DMS53 treated with DMSO at 0.1 percent for 48 hours (cell line): Measurements from ENCODE around the gene PIWIL1.

Experiments used
- DNase-seq: peaks from one replicate; lab custom pipeline; 2025; ENCODE audit not compliant: unreplicated experiment; lab: John Stamatoyannopoulos, UW

The PIWIL1 gene

GRCh38 chr12:130337488-130338303 is at the start of gene PIWIL1:
PIWIL1 (plus strand) TSS chr12:130337887; CDS start chr12:130342592, 4,705 bp downstream.
- no peak for DNase-seq

- DNase-seq, result no peak
Measured at GRCh38 chr12:130288206-130288605, 49.5 kb upstream of the PIWIL1 start.

DNA sequence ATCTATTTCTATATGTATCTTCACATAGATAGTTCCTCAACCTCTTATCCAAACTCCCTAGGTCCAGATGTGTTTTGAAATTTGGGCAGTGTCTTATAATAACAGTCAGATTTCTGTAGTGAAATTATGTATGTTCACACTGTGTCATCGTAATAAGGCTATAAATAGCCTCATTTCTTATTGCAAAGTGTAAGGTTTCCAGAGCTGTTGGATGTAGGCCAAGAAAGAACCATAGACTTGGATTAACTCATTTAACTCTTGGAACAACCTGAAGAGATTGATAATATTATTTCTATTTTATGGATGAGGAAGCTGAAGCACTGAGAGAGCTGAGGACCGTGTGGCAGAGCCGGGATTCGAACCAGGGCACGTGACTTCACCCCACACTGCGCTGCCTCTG is 49.0 kb upstream of the PIWIL1 start:
- no peak for DNase-seq

- DNase-seq, result no peak
Measured at GRCh38 chr12:130290114-130290513, 47.6 kb upstream of the PIWIL1 start.

DNA sequence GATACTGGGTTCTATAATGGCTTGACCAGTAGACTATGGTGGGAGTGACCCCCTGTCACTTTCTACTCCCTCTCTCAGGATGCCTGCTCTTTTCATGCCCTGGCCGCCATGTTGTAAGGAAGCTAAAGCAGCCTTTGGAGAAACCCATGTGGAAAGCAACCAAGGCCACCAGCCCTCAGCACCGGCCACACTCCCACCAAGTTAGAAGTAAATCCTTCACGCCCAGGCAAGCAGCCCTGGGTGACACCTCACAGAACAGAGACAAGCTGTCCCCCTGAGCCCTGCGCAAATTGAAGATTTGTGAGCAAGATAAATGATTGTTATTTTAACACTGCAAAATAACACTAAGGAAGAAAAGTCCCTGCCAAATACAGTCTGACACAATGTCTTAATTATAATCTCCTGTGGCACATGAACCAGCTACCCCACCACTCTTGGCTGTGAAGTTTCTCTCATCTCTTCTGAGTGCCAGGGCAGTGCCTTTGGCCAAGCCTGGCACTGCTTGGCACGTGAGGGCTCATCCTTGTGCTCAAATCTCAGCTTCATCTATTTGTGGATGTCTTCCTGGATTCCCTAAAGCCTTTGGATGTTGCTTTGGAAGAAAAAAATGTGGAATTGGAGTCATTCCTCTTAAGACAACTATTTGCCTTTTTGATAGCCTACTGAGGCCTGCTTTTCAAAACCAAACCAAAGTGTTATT is 39.2 kb upstream of the PIWIL1 start:
- no peak for DNase-seq

GRCh38 chr12:130299574-130299973 is 38.1 kb upstream of the PIWIL1 start:
- no peak for DNase-seq

DNA sequence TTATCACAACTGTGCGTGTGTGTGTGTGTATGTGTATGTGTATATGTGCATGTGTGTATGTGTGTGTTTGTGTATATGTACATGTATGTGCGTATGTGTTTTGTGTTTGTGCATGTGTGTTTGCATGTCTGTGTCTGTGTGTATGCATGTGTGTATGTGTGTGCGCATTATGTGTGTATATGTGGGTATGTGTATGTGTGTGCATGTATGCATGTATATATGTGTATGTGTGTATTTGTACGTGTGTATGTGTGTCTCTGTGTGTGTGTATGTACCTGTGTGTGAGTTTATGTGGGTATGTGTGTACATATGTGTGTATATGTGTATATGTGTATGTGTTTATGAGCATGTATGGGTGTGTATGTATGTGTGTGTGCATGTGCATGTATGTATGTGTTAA is 37.6 kb upstream of the PIWIL1 start:
- DNase-seq, result no peak

DNA sequence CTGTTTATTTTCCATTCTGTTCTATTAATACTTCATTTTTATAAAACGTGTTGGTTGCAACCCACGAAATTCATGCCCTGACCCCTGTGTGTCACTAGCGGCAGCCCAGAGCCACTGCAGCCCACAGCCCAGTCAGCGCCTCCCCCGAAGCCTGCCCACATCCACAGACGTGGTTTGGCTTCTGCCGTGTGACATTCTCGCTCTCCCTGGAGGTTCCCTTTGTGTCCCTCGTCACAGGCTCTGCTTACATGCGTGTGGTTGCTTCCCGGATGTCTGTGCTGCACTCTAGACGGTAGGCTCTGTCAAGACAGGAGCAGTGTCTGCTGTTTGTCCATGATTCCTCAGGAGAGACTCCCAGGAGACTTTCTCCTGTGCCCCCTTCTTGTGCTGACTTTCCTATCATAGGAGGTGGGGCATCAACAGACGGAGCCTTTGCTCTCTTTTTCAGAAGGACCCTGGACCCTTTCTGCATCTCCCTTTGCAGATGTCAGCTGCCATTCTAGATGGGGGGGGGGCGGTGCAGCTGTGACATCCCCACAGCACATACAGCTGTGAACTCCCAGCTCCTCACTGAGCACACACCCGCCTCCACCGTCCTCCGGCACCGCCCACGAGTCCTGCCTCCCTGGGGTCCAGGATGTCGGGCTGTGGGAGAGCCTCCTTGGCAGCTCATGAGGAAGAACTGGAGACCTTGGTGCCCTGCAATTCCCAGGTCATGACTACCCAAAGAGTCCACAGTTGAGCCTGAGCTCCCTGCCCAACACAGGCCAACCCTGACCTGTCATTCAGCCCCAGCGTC is 36.8 kb upstream of the PIWIL1 start:
- no peak for DNase-seq

DNA sequence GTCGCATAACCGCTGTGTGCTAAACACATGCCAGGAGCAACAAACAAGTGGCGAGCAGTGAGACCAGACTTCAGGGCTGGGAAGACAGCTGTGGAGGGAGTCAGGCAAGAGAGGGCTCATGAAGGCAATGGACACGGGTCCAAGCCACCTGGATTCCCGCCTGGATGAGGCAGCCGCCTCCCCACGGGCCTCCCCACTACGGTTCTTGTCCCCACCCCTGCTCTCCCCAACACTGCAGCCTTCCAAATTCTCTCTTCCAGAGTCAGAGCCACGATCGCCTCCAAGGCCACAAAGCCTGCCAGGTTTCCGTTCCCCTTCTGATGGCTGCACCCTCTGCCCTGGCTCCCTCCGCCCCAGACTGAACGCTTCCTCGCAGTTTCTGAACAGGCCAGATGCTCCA is 36.1 kb upstream of the PIWIL1 start:
- DNase-seq, result no peak

GRCh38 chr12:130303781-130304180 is 33.9 kb upstream of the PIWIL1 start:
- no peak for DNase-seq

DNA sequence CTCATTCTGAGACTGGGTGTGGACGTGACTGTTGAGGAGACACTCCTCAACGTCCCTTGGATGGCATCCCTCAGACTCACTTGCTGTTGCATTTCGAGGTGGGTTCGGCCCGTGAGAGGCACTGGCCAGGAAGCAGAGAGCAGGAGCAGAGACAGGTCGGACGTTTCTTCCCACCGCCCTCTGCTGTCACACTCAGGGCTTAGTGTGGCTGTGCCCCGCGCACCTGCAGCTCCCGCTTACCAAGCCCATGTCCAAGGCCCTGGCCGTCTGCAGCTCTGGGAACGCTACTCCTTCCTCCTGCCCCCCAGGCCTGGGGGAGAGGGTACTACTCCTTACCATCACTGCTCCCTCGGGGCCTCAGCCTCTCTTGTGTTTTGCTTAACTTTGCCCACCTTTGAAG is 29.8 kb upstream of the PIWIL1 start:
- no peak for DNase-seq

DNA sequence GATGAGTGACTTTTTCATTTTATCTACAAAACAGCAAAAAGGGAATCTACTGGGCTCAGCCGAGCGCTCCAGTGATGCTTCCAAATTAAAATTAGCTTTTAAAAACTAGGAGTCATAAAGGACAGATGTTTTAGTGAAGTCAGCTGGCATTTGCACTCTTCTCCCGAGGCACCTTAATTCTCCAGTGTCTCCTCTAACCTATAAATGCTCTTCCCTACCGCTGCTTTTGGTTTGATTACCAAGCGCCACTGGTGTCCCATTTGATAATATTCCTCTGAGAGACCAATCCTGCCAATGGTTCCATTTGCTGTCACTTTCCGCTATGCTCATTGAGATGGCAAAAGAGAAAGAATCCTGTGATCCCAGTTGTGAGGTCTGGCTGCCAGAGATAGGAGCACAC is 29.3 kb upstream of the PIWIL1 start:
- DNase-seq, result no peak

GRCh38 chr12:130316251-130316650 is 21.4 kb upstream of the PIWIL1 start:
- DNase-seq, result no peak

- DNase-seq, result no peak
Measured at GRCh38 chr12:130320536-130320935, 17.2 kb upstream of the PIWIL1 start.

GRCh38 chr12:130322263-130322662 is 15.4 kb upstream of the PIWIL1 start:
- DNase-seq, result no peak

DNA sequence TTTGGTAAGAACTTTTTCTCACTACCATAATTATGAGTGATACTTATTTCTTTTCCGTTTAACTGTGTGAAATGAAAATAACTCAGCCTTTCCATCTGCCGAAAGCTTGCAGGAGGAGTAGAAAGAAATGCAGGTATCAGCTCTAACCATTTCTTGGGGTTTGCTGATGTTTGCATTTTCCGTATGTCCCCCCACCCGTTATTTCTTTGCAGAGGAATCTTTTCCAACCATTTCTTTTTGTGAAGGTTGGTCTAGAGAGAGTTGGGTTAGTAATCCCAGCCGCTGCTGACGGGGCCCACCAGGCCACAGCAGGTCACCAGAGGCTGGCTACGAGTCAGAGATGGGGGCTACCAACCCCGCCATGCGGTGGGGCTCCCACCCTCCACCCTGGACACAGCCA is 7.0 kb upstream of the PIWIL1 start:
- no peak for DNase-seq

DNA sequence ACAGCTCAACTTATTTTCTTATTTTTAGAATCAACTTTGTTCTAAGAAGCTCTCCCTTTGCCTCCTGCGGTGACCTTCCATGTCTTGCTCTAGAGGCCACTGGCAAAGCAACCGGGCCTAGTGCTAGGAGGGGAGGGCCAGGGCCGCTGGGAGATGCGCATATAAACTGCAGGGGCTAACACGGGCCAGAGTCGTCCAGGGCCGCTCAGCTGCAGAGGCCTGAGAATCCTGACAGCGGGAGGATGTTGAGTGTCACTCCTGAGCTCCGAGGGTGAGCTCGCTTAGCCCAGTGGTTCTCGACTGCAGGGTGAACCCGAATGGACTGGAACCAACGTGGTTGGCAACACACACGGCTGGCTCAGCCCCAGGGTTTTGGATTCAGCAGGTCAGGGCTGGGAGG is 6.5 kb upstream of the PIWIL1 start:
- no peak for DNase-seq

DNA sequence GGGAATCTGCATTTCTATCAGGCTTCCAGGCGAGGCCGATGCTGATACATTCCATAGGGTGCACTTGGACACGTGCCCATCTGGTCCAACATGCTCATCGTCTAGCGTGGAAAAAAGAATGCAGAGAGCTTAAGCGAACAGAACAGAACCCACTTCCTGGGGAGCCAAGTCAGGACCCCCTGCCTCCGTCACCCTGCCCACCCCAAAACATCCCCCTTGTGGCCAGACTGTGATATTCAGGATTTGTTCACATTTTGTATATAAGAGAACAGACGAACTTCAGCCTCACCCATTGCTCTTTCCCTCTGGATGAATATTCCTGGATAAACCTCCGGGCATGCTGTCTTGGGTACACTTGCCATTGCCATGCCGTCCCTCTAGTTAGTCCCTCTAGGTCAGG is 4.3 kb upstream of the PIWIL1 start:
- no peak for DNase-seq

DNA sequence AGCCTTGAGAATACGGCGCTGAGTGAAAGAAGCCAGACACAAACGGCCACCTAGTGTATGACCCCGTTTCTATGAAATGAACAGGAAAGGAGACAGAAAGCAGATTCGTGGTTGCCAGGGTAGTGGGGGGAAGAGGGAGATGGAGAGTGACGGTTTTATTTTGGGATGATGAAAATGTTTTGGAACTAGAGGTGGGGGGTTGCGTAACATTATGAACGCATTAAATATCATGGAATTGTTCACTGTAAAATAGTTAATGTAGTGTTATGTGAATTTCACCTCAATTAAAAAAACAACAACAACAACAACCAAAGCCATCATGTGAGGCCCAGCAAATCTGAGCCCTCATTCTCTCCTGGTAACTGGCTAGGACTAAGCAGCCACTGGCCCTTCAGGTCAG is 3.3 kb upstream of the PIWIL1 start:
- no peak for DNase-seq

DNA sequence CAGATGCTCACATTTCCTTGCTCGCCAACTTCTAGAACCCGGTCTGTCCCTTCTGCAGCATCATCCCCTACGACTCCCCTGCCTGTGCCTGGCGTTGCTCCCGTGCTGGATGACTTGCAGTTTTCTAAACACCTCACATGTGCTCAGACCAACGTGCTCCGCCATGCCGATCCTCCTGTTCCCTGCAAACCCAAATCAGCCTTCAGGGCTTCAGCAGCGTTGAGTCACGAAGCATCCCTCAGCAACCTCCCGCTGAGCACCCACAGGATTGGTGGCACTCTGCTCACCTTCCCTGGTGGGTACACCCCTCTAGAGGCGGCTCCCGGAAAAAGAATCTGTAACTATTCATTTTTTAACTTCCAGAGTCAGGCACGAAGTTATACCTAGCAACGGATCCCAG is 2.8 kb upstream of the PIWIL1 start:
- DNase-seq, result peak; percentile 20

- peak; percentile 81 for DNase-seq
Measured at GRCh38 chr12:130335517-130336392, 1.9 kb upstream of the PIWIL1 start.
